Stimulated activated CD4-positive, alpha-beta T cell treated with anti-CD3 and anti-CD28 coated beads, Interleukin-1b, Interleukin-23, amount 100 ng/mL, for 4 hours (primary cell): ENCODE measurements around the gene ASGR1.

ENCODE experiments used
- DNase-seq, 2 donors: peaks; one replicate each; pipeline ENCODE4 v3.0.0-alpha.2; 2020; ENCODE audit warnings: low read depth in 2 of 2

Gene ASGR1

GRCh38 chr17:7123844-7124243 lies 55.3 kb downstream of the ASGR1 start:
- DNase-seq, result no peak
